Neural cell (in vitro differentiated cells): Measurements from ENCODE around the gene MSX2. TPM values are rescaled to one million over a fixed set of nuclear protein-coding genes. Genes with fewer than 3 reads are reported as not detected.

Experiments
- H2AFZ ChIP-seq: fragments of 200-600, 300-800 bp; sonication (generic), shearing (Covaris generic); 2 replicates; pipeline ENCODE4 v1.6.0; 2014; ENCODE audit warnings: low read depth, mild to moderate bottlenecking, antibody characterized with exemption, low read length, moderate library complexity
- H3F3A ChIP-seq: fragments of 200-600 bp; shearing (Covaris generic); 2 replicates; pipeline ENCODE4 v1.6.1; 2016; ENCODE audit warnings: mild to moderate bottlenecking, moderate library complexity, mixed read lengths, antibody characterized with exemption, low read length; ENCODE audit not compliant: insufficient read depth, poor library complexity, severe bottlenecking
- H3K27ac ChIP-seq: fragments of 200-600, 300-800 bp; sonication (generic), shearing (Covaris generic); 2 replicates; pipeline ENCODE4 v1.5.1; 2014; ENCODE audit warnings: mild to moderate bottlenecking, low read length, moderate library complexity
- H3K27me3 ChIP-seq: fragments of 300-800, 200-600 bp; sonication (generic), shearing (Covaris generic); 2 replicates; pipeline ENCODE4 v1.6.0; 2014; ENCODE audit warnings: mild to moderate bottlenecking, low read depth, low read length, moderate library complexity; ENCODE audit not compliant: insufficient read depth
- H3K36me3 ChIP-seq: fragments of 300-800, 200-600 bp; sonication (generic), shearing (Covaris generic); 2 replicates; pipeline ENCODE4 v1.5.1; 2014; ENCODE audit warnings: mild to moderate bottlenecking, antibody characterized with exemption, low read length, moderate library complexity; ENCODE audit not compliant: insufficient read depth
- H3K4me2 ChIP-seq: fragments of 300-800, 200-600 bp; sonication (generic), shearing (Covaris generic); 2 replicates; pipeline ENCODE4 v1.6.0; 2014; ENCODE audit warnings: mild to moderate bottlenecking, low read length
- H3K4me3 ChIP-seq: fragments of 300-800, 200-600 bp; sonication (generic), shearing (Covaris generic); 2 replicates; pipeline ENCODE4 v1.5.1; 2014; ENCODE audit warnings: mild to moderate bottlenecking, low read length, moderate library complexity
- H3K79me2 ChIP-seq: fragments of 200-600 bp; shearing (Covaris generic); replicated peaks from 2 replicates; pipeline ENCODE4 v1.6.0; 2014; ENCODE audit warnings: mild to moderate bottlenecking, low read length, moderate library complexity; ENCODE audit not compliant: insufficient read depth
- H3K9ac ChIP-seq: fragments of 300-800, 200-600 bp; sonication (generic), shearing (Covaris generic); 2 replicates; pipeline ENCODE4 v1.6.1; 2016; ENCODE audit warnings: mild to moderate bottlenecking, low read length, mixed read lengths
- H3K9me2 ChIP-seq: fragments of 200-600 bp; shearing (Covaris generic); 2 replicates; pipeline ENCODE4 v1.6.1; 2016; ENCODE audit warnings: mild to moderate bottlenecking, low read length, mixed read lengths; ENCODE audit not compliant: insufficient read depth
- H3K9me3 ChIP-seq: fragments of 200-600, 300-800 bp; sonication (generic), shearing (Covaris generic); 2 replicates; pipeline ENCODE4 v1.6.1; 2016; ENCODE audit warnings: mild to moderate bottlenecking, mixed run types, low read length, moderate library complexity, mixed read lengths
- H4K20me1 ChIP-seq: fragments of 200-600 bp; shearing (Covaris generic); 2 replicates; pipeline ENCODE4 v1.6.1; 2016; ENCODE audit warnings: mild to moderate bottlenecking, mixed run types; ENCODE audit not compliant: insufficient read depth
- EP300 ChIP-seq: fragments of 450-650 bp; conservative IDR thresholded peaks from 2 replicates; pipeline ENCODE4 v1.6.1; 2014; ENCODE audit warnings: antibody characterized with exemption, mild to moderate bottlenecking, moderate library complexity; ENCODE audit not compliant: poor library complexity, severe bottlenecking
- EZH2 ChIP-seq: fragments of 200-600, 300-800 bp; shearing (Covaris generic), sonication (generic); IDR thresholded peaks from 2 replicates; pipeline ENCODE4 v1.6.1; 2014; ENCODE audit warnings: antibody characterized with exemption, low read length, borderline replicate concordance, mild to moderate bottlenecking; ENCODE audit not compliant: insufficient read depth, poor library complexity, severe bottlenecking
- MXI1 ChIP-seq: fragments of 450-650 bp; conservative IDR thresholded peaks from 2 replicates; pipeline ENCODE4 v1.6.1; 2014; ENCODE audit warnings: antibody characterized with exemption, mild to moderate bottlenecking; ENCODE audit not compliant: poor library complexity, severe bottlenecking
- POLR2AphosphoS5 ChIP-seq: IDR thresholded peaks from 2 replicates; pipeline ENCODE4 v1.6.1; 2012
- RAD21 ChIP-seq: fragments of 450-650 bp; conservative IDR thresholded peaks from 2 replicates; pipeline ENCODE4 v1.6.1; 2014; ENCODE audit warnings: antibody characterized with exemption, mild to moderate bottlenecking, moderate library complexity
- SMC3 ChIP-seq: fragments of 450-650 bp; conservative IDR thresholded peaks from 2 replicates; pipeline ENCODE4 v1.6.1; 2014; ENCODE audit warnings: antibody characterized with exemption, mild to moderate bottlenecking, moderate library complexity; ENCODE audit not compliant: poor library complexity
- TAF1 ChIP-seq: IDR thresholded peaks from 2 replicates; pipeline ENCODE4 v1.6.1; 2012; ENCODE audit warnings: low read depth
- polyA plus RNA-seq: library from polyadenylated mRNA; depleted of rRNA; stranded (reverse); fragments of >200 nt; gene quantifications from 2 replicates; pipeline ENCODE4 v1.2.3, GENCODE V29; 2014
- TF ChIP-seq, protein P1 (sequence below): IDR thresholded peaks from 2 replicates; pipeline ENCODE4 v1.6.1; 2012; ENCODE audit warnings: borderline replicate concordance
- TF ChIP-seq, protein P2 (sequence below): fragments of 450-650 bp; IDR thresholded peaks from 2 replicates; pipeline ENCODE4 v1.5.1; 2014; ENCODE audit warnings: antibody characterized with exemption, mild to moderate bottlenecking, moderate library complexity; ENCODE audit not compliant: poor library complexity, severe bottlenecking

MSX2 gene
- polyA plus RNA-seq, 1 donor from 2014 or later: not detected

DNA sequence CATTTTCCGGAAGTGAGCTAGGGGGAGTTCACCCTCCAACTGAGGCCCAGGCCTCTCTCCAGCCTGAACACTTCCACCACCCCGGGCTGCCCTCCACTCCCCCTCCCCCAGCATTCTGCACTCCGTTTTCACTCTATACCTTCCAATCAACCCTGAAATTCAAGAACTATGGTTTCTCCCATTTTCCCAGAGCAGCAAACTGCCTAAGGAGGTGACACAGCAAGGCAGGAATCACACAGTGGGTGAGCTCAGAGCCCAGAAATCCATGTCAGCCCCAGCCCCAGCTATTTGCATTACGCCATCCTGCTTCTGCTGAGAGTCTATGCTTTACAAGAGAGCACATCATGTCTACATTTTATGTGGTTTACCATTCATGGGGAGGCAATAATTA lies 11.9 kb downstream of the MSX2 start:
- no peak overlapping the region for H3K27ac ChIP-seq
- H4K20me1 ChIP-seq: no peaks in the 10 kb centered on the region
- no peaks in the 10 kb centered on the region for H3K79me2 ChIP-seq
- no peaks in the 10 kb centered on the region for H3K9me3 ChIP-seq
- H2AFZ ChIP-seq: no peak overlapping the region
- no peak overlapping the region for H3K9ac ChIP-seq
- H3F3A ChIP-seq: no peaks in the 10 kb centered on the region
- no peak for TF ChIP-seq TAF1
- TF ChIP-seq EP300: no peak
- no peak for TF ChIP-seq RAD21
- TF ChIP-seq POLR2AphosphoS5: no peak
- peaks cover 93% of the 10 kb centered on the region for H3K27me3 ChIP-seq
- no peak overlapping the region for H3K4me3 ChIP-seq
- H3K4me2 ChIP-seq: no peak overlapping the region
- no peaks in the 10 kb centered on the region for H3K36me3 ChIP-seq
- H3K9me2 ChIP-seq: no peaks in the 10 kb centered on the region

- TF ChIP-seq, protein P1, sequence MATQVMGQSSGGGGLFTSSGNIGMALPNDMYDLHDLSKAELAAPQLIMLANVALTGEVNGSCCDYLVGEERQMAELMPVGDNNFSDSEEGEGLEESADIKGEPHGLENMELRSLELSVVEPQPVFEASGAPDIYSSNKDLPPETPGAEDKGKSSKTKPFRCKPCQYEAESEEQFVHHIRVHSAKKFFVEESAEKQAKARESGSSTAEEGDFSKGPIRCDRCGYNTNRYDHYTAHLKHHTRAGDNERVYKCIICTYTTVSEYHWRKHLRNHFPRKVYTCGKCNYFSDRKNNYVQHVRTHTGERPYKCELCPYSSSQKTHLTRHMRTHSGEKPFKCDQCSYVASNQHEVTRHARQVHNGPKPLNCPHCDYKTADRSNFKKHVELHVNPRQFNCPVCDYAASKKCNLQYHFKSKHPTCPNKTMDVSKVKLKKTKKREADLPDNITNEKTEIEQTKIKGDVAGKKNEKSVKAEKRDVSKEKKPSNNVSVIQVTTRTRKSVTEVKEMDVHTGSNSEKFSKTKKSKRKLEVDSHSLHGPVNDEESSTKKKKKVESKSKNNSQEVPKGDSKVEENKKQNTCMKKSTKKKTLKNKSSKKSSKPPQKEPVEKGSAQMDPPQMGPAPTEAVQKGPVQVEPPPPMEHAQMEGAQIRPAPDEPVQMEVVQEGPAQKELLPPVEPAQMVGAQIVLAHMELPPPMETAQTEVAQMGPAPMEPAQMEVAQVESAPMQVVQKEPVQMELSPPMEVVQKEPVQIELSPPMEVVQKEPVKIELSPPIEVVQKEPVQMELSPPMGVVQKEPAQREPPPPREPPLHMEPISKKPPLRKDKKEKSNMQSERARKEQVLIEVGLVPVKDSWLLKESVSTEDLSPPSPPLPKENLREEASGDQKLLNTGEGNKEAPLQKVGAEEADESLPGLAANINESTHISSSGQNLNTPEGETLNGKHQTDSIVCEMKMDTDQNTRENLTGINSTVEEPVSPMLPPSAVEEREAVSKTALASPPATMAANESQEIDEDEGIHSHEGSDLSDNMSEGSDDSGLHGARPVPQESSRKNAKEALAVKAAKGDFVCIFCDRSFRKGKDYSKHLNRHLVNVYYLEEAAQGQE: no peak
- TF ChIP-seq SMC3: no peak
- TF ChIP-seq, protein P2, sequence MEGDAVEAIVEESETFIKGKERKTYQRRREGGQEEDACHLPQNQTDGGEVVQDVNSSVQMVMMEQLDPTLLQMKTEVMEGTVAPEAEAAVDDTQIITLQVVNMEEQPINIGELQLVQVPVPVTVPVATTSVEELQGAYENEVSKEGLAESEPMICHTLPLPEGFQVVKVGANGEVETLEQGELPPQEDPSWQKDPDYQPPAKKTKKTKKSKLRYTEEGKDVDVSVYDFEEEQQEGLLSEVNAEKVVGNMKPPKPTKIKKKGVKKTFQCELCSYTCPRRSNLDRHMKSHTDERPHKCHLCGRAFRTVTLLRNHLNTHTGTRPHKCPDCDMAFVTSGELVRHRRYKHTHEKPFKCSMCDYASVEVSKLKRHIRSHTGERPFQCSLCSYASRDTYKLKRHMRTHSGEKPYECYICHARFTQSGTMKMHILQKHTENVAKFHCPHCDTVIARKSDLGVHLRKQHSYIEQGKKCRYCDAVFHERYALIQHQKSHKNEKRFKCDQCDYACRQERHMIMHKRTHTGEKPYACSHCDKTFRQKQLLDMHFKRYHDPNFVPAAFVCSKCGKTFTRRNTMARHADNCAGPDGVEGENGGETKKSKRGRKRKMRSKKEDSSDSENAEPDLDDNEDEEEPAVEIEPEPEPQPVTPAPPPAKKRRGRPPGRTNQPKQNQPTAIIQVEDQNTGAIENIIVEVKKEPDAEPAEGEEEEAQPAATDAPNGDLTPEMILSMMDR: no peak
- TF ChIP-seq EZH2: no peak
- TF ChIP-seq TAF1: no peak
- no peak for TF ChIP-seq RAD21
- TF ChIP-seq EP300: no peak
- no peak for TF ChIP-seq POLR2AphosphoS5
- TF ChIP-seq MXI1: no peak
- Histone ChIP-seq H2AFZ (no peak overlapping the region), H3K9me3 (no peaks in the 10 kb centered on the region), H3K79me2 (no peaks in the 10 kb centered on the region), H3K36me3 (no peaks in the 10 kb centered on the region), H3K27ac (no peak overlapping the region), H3K4me2 (no peak overlapping the region), H3K4me3 (no peak overlapping the region), H3K9ac (no peak overlapping the region), H3F3A (no peaks in the 10 kb centered on the region), H3K9me2 (no peaks in the 10 kb centered on the region), H3K27me3 (peaks cover 88% of the 10 kb centered on the region), H4K20me1 (no peaks in the 10 kb centered on the region)
Measured at GRCh38 chr5:174736777-174737176, 12.4 kb downstream of the MSX2 start.

GRCh38 chr5:174737330-174737729 lies 12.9 kb downstream of the MSX2 start:
- Histone ChIP-seq H3K27me3 (peaks cover 83% of the 10 kb centered on the region), H2AFZ (no peak overlapping the region)
- TF ChIP-seq, protein P2: no peak
- TF ChIP-seq SMC3 (no peak), EZH2 (no peak), TAF1 (no peak), EP300 (no peak), RAD21 (no peak), MXI1 (no peak), POLR2AphosphoS5 (no peak)
- TF ChIP-seq, protein P1: no peak

More at GRCh38 chr5:174737330-174737729, 12.9 kb downstream of the MSX2 start:
- no peak overlapping the region for H3K9ac ChIP-seq
- H3K9me3 ChIP-seq: no peaks in the 10 kb centered on the region
- no peak overlapping the region for H3K4me3 ChIP-seq
- H4K20me1 ChIP-seq: no peaks in the 10 kb centered on the region
- no peaks in the 10 kb centered on the region for H3K79me2 ChIP-seq
- no peak overlapping the region for H3K4me2 ChIP-seq
- no peaks in the 10 kb centered on the region for H3K36me3 ChIP-seq
- no peaks in the 10 kb centered on the region for H3F3A ChIP-seq
- no peak overlapping the region for H3K27ac ChIP-seq
- H3K9me2 ChIP-seq: no peaks in the 10 kb centered on the region
